ENCODE results near the gene GNG3. TPM values are rescaled to one million over a fixed set of nuclear protein-coding genes. Genes with fewer than 3 reads are reported as not detected.

GNG3 gene
- total and polyA plus RNA-seq, 2 experiments from 2014 or later = 2.1 to 7.2 TPM

DNA sequence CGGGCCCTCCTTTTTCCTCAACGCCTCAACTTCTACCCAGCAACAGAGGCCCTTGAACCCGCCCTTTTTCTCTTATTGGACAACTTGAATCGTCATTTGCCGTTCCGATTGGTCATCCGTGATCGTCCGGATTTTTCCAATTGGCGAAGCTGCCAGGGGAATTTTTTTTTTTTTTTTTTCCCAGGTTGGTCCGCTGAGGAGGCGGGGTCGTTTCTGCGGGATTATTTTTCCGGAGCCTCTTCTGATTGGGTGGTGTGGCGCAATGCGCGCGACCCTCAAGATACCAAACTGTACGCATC, 20.3 kb downstream of the GNG3 start:
- Mint-ChIP-seq H3K36me3 (ENCODE audit: low read depth) (peaks cover 35% of the 10 kb centered on the region), H3K27ac (peak overlapping the region; percentile 99), H3K4me3 (peak overlapping the region; percentile 98), H3K27me3 (ENCODE audit: insufficient read depth, low read depth, poor library complexity) (peaks cover 14% of the 10 kb centered on the region), H3K9me3 (no peaks in the 10 kb centered on the region; the same call in 2 of the 3 replicates), H3K4me1 (peaks cover 21% of the 10 kb centered on the region)
- Histone ChIP-seq H3K36me3 (ENCODE audit: insufficient read depth) (peaks cover 21% of the 10 kb centered on the region), H3K9me2 (ENCODE audit: insufficient read depth) (no peaks in the 10 kb centered on the region), H3F3A (replicated peaks; ENCODE audit: low read depth) (peaks cover 38% of the 10 kb centered on the region), H3K79me2 (replicated peaks; ENCODE audit: insufficient read depth) (peaks cover 71% of the 10 kb centered on the region), H4K20me1 (replicated peaks; ENCODE audit: insufficient read depth) (peaks cover 32% of the 10 kb centered on the region), H3K27me3 (ENCODE audit: insufficient read depth) (no peaks in the 10 kb centered on the region), H3K27ac (ENCODE audit: low read depth) (peak overlapping the region; percentile 97), H3K4me3 (peak overlapping the region; percentile 59), H2AFZ (no peak overlapping the region), H3K4me1 (ENCODE audit: insufficient read depth) (peaks cover 24% of the 10 kb centered on the region), H3K4me2 (peak overlapping the region; percentile 98)
- ATAC-seq (peak; percentile 66), DNase-seq (ENCODE audit: low spot score) (peak; percentile 99)
- TF ChIP-seq NANOG (IDR thresholded peaks at IDR 0.05; ENCODE audit: borderline replicate concordance) = no peak
- no peak for TF ChIP-seq ZNF331 (CRISPR knock-in tag; IDR thresholded peaks at IDR 0.05; ENCODE audit: low read depth)
- TF ChIP-seq, protein P1, sequence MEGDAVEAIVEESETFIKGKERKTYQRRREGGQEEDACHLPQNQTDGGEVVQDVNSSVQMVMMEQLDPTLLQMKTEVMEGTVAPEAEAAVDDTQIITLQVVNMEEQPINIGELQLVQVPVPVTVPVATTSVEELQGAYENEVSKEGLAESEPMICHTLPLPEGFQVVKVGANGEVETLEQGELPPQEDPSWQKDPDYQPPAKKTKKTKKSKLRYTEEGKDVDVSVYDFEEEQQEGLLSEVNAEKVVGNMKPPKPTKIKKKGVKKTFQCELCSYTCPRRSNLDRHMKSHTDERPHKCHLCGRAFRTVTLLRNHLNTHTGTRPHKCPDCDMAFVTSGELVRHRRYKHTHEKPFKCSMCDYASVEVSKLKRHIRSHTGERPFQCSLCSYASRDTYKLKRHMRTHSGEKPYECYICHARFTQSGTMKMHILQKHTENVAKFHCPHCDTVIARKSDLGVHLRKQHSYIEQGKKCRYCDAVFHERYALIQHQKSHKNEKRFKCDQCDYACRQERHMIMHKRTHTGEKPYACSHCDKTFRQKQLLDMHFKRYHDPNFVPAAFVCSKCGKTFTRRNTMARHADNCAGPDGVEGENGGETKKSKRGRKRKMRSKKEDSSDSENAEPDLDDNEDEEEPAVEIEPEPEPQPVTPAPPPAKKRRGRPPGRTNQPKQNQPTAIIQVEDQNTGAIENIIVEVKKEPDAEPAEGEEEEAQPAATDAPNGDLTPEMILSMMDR (conservative IDR thresholded peaks at IDR 0.05; ENCODE audit: low read depth in 2 of 2) = no peak
- no peak for TF ChIP-seq EZH2 (IDR thresholded peaks at IDR 0.05; ENCODE audit: low read depth, unreplicated experiment)
- no peak; the same call in 1 of the 2 replicates for TF ChIP-seq POLR2AphosphoS5 (IDR thresholded peaks at IDR 0.05; ENCODE audit: low read depth)
- no peak for TF ChIP-seq STAT1 (IDR thresholded peaks at IDR 0.05; ENCODE audit: unreplicated experiment)
- no peak for TF ChIP-seq ZNF114 (CRISPR knock-in tag; IDR thresholded peaks at IDR 0.05)
- no peak for TF ChIP-seq EZH2phosphoT487 (IDR thresholded peaks at IDR 0.05; ENCODE audit: unreplicated experiment)
- no peak for TF ChIP-seq JUNB (IDR thresholded peaks at IDR 0.05; ENCODE audit: unreplicated experiment)
- TF ChIP-seq, protein P2, sequence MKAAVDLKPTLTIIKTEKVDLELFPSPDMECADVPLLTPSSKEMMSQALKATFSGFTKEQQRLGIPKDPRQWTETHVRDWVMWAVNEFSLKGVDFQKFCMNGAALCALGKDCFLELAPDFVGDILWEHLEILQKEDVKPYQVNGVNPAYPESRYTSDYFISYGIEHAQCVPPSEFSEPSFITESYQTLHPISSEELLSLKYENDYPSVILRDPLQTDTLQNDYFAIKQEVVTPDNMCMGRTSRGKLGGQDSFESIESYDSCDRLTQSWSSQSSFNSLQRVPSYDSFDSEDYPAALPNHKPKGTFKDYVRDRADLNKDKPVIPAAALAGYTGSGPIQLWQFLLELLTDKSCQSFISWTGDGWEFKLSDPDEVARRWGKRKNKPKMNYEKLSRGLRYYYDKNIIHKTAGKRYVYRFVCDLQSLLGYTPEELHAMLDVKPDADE (IDR thresholded peaks at IDR 0.05) = no peak
- TF ChIP-seq, protein P3, sequence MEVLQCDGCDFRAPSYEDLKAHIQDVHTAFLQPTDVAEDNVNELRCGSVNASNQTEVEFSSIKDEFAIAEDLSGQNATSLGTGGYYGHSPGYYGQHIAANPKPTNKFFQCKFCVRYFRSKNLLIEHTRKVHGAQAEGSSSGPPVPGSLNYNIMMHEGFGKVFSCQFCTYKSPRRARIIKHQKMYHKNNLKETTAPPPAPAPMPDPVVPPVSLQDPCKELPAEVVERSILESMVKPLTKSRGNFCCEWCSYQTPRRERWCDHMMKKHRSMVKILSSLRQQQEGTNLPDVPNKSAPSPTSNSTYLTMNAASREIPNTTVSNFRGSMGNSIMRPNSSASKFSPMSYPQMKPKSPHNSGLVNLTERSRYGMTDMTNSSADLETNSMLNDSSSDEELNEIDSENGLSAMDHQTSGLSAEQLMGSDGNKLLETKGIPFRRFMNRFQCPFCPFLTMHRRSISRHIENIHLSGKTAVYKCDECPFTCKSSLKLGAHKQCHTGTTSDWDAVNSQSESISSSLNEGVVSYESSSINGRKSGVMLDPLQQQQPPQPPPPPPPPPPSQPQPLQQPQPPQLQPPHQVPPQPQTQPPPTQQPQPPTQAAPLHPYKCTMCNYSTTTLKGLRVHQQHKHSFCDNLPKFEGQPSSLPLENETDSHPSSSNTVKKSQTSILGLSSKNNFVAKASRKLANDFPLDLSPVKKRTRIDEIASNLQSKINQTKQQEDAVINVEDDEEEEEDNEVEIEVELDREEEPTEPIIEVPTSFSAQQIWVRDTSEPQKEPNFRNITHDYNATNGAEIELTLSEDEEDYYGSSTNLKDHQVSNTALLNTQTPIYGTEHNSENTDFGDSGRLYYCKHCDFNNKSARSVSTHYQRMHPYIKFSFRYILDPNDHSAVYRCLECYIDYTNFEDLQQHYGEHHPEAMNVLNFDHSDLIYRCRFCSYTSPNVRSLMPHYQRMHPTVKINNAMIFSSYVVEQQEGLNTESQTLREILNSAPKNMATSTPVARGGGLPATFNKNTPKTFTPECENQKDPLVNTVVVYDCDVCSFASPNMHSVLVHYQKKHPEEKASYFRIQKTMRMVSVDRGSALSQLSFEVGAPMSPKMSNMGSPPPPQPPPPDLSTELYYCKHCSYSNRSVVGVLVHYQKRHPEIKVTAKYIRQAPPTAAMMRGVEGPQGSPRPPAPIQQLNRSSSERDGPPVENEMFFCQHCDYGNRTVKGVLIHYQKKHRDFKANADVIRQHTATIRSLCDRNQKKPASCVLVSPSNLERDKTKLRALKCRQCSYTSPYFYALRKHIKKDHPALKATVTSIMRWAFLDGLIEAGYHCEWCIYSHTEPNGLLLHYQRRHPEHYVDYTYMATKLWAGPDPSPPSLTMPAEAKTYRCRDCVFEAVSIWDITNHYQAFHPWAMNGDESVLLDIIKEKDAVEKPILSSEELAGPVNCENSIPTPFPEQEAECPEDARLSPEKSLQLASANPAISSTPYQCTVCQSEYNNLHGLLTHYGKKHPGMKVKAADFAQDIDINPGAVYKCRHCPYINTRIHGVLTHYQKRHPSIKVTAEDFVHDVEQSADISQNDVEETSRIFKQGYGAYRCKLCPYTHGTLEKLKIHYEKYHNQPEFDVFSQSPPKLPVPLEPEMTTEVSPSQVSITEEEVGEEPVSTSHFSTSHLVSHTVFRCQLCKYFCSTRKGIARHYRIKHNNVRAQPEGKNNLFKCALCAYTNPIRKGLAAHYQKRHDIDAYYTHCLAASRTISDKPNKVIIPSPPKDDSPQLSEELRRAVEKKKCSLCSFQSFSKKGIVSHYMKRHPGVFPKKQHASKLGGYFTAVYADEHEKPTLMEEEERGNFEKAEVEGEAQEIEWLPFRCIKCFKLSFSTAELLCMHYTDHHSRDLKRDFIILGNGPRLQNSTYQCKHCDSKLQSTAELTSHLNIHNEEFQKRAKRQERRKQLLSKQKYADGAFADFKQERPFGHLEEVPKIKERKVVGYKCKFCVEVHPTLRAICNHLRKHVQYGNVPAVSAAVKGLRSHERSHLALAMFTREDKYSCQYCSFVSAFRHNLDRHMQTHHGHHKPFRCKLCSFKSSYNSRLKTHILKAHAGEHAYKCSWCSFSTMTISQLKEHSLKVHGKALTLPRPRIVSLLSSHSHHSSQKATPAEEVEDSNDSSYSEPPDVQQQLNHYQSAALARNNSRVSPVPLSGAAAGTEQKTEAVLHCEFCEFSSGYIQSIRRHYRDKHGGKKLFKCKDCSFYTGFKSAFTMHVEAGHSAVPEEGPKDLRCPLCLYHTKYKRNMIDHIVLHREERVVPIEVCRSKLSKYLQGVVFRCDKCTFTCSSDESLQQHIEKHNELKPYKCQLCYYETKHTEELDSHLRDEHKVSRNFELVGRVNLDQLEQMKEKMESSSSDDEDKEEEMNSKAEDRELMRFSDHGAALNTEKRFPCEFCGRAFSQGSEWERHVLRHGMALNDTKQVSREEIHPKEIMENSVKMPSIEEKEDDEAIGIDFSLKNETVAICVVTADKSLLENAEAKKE (CRISPR knock-in tag; IDR thresholded peaks at IDR 0.05) = no peak
- no peak for TF ChIP-seq CREB1 (CRISPR knock-in tag; IDR thresholded peaks at IDR 0.05; ENCODE audit: low read depth)

Data from GM23338 (cell line).